Panc1 (cell line): ENCODE measurements around the gene STAMBP.

ENCODE experiments used
- CTCF ChIP-seq: fragments of 450-650 bp; IDR thresholded peaks from 2 replicates; pipeline ENCODE4 v1.5.1; 2017; ENCODE audit warnings: mild to moderate bottlenecking
- POLR2AphosphoS5 ChIP-seq: IDR thresholded peaks from 2 replicates; pipeline ENCODE4 v1.6.1; 2012; ENCODE audit warnings: mild to moderate bottlenecking, low read depth, low read length, moderate library complexity
- REST ChIP-seq, 2 experiments: IDR thresholded peaks; 2 replicates each; pipeline ENCODE4 v1.6.1; 2011 to 2012; ENCODE audit warnings: low read depth in 2 of 2, control low read depth in 1 of 2, low read length in 1 of 2, mild to moderate bottlenecking in 1 of 2, moderate library complexity in 1 of 2; ENCODE audit not compliant: insufficient read depth in 1 of 2
- SIN3A ChIP-seq: IDR thresholded peaks from 2 replicates; pipeline ENCODE4 v1.6.1; 2012; ENCODE audit warnings: low read depth, mild to moderate bottlenecking, low read length, moderate library complexity, borderline replicate concordance; ENCODE audit not compliant: insufficient read depth

GRCh38 chr2:73921581-73921980 lies 92.8 kb downstream of the STAMBP start:
- no peak for TF ChIP-seq CTCF
- no peak for TF ChIP-seq POLR2AphosphoS5
- TF ChIP-seq SIN3A, result no peak
- TF ChIP-seq REST (IDR thresholded peaks at IDR 0.05; ENCODE audit: insufficient read depth in 1 of 2, low read depth in 2 of 2, low read length in 1 of 2), result no peak
